Kidney (tissue), 14 donors: ENCODE measurements around the gene STEAP1B. TPM values are rescaled to one million over a fixed set of nuclear protein-coding genes. Genes with fewer than 3 reads are reported as not detected.

Experiments
- DNase-seq, 5 donors: peaks; one replicate each; pipeline ENCODE4 v3.0.0-alpha.2; 2013 to 2020
- FAIRE-seq: peaks from 2 replicates; lab custom pipeline; 2012; peaks lifted over from hg19 to GRCh38; lab: Jason Lieb, UNC
- H3K27ac ChIP-seq, 2 donors: one replicate each; pipeline ENCODE4 v1.7.0; 2013; ENCODE audit warnings: low read depth in 2 of 2, low read length in 2 of 2, inconsistent platforms in 1 of 2
- H3K27me3 ChIP-seq: one replicate; pipeline ENCODE4 v1.7.1; 2013; ENCODE audit warnings: low read length, inconsistent platforms; ENCODE audit not compliant: control insufficient read depth, insufficient read depth
- H3K36me3 ChIP-seq, 3 donors: one replicate each; pipeline versions ENCODE4 v1.7.0 to v1.7.1; 2013; ENCODE audit warnings: low read length in 3 of 3, control low read depth in 1 of 3, inconsistent platforms in 1 of 3; ENCODE audit not compliant: insufficient read depth in 3 of 3, control insufficient read depth in 2 of 3
- H3K4me1 ChIP-seq, 3 donors: one replicate each; pipeline versions ENCODE4 v1.7.0 to v1.7.1; 2013; ENCODE audit warnings: low read length in 3 of 3, inconsistent platforms in 1 of 3, low read depth in 1 of 3; ENCODE audit not compliant: control insufficient read depth in 2 of 3, insufficient read depth in 2 of 3
- H3K4me3 ChIP-seq, 3 donors: one replicate each; pipeline versions ENCODE4 v1.7.0 to v1.8.1; 2013; ENCODE audit warnings: low read length in 3 of 3, control low read depth in 1 of 3, inconsistent platforms in 1 of 3
- H3K9ac ChIP-seq, 3 donors: one replicate each; pipeline versions ENCODE4 v1.7.0 to v1.7.1; 2013; ENCODE audit warnings: low read length in 3 of 3, control low read depth in 1 of 3, inconsistent platforms in 1 of 3
- H3K9me3 ChIP-seq, 3 donors: one replicate each; pipeline versions ENCODE4 v1.7.0 to v1.7.1; 2013; ENCODE audit warnings: low read length in 3 of 3, control low read depth in 1 of 3, inconsistent platforms in 1 of 3; ENCODE audit not compliant: control insufficient read depth in 2 of 3, insufficient read depth in 1 of 3
- intact Hi-C: fragments of 100-400 bp; cut with DNase I; formaldehyde crosslinking; loops from one replicate; pipeline ENCODE4 v1.11.1; 2022
- polyA plus RNA-seq: library from polyadenylated mRNA; stranded (reverse); fragments of 350-450 nt; fragmentation: Illumina TruSeq; extraction: RNeasy Lipid Tissue Mini Kit (QIAGEN cat#74804); gene quantifications from one replicate; pipeline ENCODE4 v1.2.3, GENCODE V29; 2014; ENCODE audit warnings: low read depth, low replicate concordance; ENCODE audit not compliant: insufficient read depth
- total RNA-seq: library from RNA; stranded (reverse); fragmentation: NEBNext Ultra II Directional; extraction: Animal tissue kit (Norgen Biotek cat#: 25700); gene quantifications from one replicate; pipeline ENCODE4 v1.2.1, GENCODE V29; 2021
- TF ChIP-seq, protein P1 (sequence below): IDR thresholded peaks from 3 replicates; pipeline ENCODE4 v1.5.1; 2012; ENCODE audit warnings: mild to moderate bottlenecking, moderate library complexity, borderline replicate concordance; ENCODE audit not compliant: insufficient read depth; ENCODE audit errors: extremely low read depth
- donor health status: control.
- donor health status: control.
- donor health status: control.
- donor health status: control.
- donor health status: control.
- donor health status: DM: yes; HTN: yes; CAD: no.
- donor health status: Normal renal cell carcinoma (clear cell type).

STEAP1B gene
- total and polyA plus RNA-seq, 2 donors from 2014 or later: 0.79 TPM; not detected in 1

DNA sequence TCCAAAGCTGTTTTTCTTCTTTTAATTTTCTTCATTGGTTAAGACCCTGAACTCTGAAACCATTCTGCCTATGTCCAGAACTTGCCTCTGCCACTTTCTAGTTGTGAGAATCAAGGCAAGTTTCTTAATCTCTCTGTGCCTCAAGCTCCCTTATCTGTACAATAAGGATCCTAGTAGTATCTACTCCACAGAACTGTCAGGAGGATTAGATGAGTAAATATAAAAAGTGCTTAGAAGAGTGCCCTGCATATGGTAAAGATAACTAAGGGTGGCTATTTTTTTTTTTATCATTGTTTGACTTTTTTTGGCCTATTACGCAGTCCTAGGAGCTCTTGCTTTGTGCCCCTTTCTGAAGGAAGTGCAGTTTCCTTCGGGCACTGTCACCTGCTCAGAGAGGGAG is 96.6 kb downstream of the STEAP1B start:
- intact Hi-C loops: no loop called here
- no peak for FAIRE-seq
- H3K27ac ChIP-seq: no peak overlapping the region

DNA sequence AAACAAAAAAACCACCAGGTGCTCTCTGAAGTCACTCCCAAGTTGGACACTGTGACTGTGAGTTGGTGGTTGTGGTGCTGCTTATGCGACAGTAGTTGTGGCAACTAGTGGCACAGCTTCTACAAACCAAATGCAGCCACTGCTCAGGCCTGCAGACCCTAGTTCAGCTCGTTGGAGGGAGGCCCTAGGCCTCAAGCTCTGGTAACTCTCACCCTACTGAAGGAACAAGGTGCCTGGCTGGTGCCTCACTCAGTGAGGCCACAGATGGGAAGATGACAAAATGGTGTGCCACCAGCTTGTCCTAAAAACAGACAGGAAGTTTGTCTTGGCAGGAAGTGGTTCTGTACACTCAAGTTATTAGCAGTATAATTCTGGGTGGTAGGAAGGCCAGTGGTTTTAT is 97.7 kb downstream of the STEAP1B start:
- Histone ChIP-seq H3K27me3 (no peaks in the 10 kb centered on the region), H3K9me3 (no peaks in the 10 kb centered on the region), H3K4me1 (no peaks in the 10 kb centered on the region), H3K4me3 (no peak overlapping the region), H3K9ac (no peak overlapping the region), H3K27ac (no peak overlapping the region), H3K36me3 (no peaks in the 10 kb centered on the region)
- intact Hi-C loops: no loop called here
- DNase-seq: no peak
- TF ChIP-seq, protein P1, sequence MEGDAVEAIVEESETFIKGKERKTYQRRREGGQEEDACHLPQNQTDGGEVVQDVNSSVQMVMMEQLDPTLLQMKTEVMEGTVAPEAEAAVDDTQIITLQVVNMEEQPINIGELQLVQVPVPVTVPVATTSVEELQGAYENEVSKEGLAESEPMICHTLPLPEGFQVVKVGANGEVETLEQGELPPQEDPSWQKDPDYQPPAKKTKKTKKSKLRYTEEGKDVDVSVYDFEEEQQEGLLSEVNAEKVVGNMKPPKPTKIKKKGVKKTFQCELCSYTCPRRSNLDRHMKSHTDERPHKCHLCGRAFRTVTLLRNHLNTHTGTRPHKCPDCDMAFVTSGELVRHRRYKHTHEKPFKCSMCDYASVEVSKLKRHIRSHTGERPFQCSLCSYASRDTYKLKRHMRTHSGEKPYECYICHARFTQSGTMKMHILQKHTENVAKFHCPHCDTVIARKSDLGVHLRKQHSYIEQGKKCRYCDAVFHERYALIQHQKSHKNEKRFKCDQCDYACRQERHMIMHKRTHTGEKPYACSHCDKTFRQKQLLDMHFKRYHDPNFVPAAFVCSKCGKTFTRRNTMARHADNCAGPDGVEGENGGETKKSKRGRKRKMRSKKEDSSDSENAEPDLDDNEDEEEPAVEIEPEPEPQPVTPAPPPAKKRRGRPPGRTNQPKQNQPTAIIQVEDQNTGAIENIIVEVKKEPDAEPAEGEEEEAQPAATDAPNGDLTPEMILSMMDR: no peak
- FAIRE-seq: no peak

More for the DNA sequence above, 96.6 kb downstream of the STEAP1B start:
- TF ChIP-seq, protein P1: no peak
- no peaks in the 10 kb centered on the region for H3K9me3 ChIP-seq
- H3K27me3 ChIP-seq: no peaks in the 10 kb centered on the region
- DNase-seq: no peak
- H3K4me3 ChIP-seq: no peak overlapping the region
- H3K36me3 ChIP-seq: no peaks in the 10 kb centered on the region
- no peaks in the 10 kb centered on the region for H3K4me1 ChIP-seq
- no peak overlapping the region for H3K9ac ChIP-seq

DNA sequence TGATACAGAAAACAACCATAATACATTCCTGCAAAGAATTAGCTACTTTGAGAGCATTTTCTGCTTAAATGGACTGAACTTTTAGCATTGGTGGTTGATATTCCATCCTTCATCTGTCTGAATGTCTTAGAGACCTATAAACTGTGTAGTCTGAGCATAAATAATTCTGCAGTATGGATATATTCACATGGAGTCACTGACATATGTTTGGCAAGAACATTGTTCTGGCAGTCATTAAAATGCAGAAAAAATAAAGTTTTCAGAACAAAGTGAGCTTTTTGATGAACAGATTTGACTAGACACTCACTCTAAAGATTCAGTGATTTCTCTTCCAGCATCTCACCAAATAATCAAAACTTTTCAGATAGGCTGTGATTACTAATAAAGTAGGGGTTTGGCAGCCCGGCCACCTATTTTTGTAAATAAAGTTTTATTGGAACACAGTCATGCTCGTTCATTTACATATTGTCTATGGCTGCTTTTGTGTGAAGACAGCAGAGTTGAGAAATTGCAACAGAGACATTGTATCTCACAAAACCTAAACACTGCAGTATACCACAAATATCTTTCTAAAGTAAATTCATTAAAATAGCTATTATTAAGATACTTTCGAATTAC is 98.9 kb downstream of the STEAP1B start:
- TF ChIP-seq, protein P1: no peak
- no peak overlapping the region for H3K4me3 ChIP-seq
- H3K27ac ChIP-seq: no peak overlapping the region
- intact Hi-C loops: no loop called here
- no peaks in the 10 kb centered on the region for H3K9me3 ChIP-seq
- H3K36me3 ChIP-seq: no peaks in the 10 kb centered on the region
- H3K27me3 ChIP-seq: no peaks in the 10 kb centered on the region
- DNase-seq (no peak), FAIRE-seq (no peak)
- no peaks in the 10 kb centered on the region for H3K4me1 ChIP-seq
- H3K9ac ChIP-seq: no peak overlapping the region
